ENCODE measurements around the gene PTGDS. TPM values are rescaled to one million over a fixed set of nuclear protein-coding genes. Genes with fewer than 3 reads are reported as not detected.

Gene PTGDS
- total and polyA plus RNA-seq, 4 donors = 0.23 to 15.2 (median 6.4) TPM

DNA sequence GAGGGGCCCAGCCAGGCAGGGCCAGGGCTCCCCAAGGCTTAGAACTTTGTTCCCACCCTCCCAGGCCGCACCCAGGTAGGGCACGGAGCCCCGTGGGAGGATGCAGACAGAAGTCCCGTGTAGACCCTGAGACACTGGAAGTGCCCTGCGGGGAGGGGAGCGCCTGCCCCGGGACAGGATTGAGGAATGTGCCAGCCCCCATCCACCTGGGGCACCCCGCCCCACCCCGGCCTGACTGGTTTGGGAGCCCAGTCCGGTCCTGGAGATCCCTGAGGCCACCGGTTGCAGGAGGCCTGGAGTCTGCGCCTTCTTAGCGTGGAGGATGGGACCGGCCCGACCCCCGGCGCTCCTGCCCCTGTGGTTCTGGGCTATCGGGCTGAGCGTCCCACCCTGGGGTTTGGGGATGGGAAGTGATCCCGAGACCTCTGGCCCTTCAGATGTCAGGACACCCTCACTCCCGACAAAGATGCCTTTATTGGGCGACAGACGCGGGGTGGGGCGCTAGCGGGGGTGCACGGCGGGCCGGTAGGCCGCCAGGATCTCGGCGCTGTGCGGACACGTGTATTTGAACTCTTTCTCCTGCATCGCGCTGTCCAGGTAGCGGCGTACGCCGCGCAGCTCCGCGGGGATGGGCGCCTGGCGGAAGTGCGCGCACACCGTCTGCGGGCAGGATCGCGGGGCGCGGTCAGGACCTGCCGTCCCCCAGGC, 17.0 kb downstream of the PTGDS start:
- H3K4me1 ChIP-seq (ENCODE audit: control insufficient read depth in 4 of 4, insufficient read depth in 4 of 4, low read length in 3 of 4) = peaks cover 7 to 32% (median 15%) of the 10 kb centered on the region in 4 donors

More for the DNA sequence above, 17.0 kb downstream of the PTGDS start:
- Histone ChIP-seq H3K9ac (ENCODE audit: low read depth in 1 of 2, low read length in 2 of 2) (no peak overlapping the region), H3K9me3 (ENCODE audit: control insufficient read depth in 4 of 4, low read length in 3 of 4) (no peaks in the 10 kb centered on the region), H3K27me3 (ENCODE audit: control insufficient read depth in 4 of 4, insufficient read depth in 4 of 4, low read length in 3 of 4) (no peaks in the 10 kb centered on the region), H3K4me3 (ENCODE audit: low read depth in 1 of 3, low read length in 3 of 3) (no peak overlapping the region), H3K36me3 (ENCODE audit: control insufficient read depth in 4 of 4, insufficient read depth in 3 of 4, low read depth in 1 of 4, low read length in 3 of 4) (peaks cover 0 to 3% (median 0%) of the 10 kb centered on the region in 4 donors), H3K27ac (ENCODE audit: low read depth in 1 of 2, low read length in 2 of 2) (no peak overlapping the region)
- DNase-seq (ENCODE audit: low spot score) = no peak
- no peak for TF ChIP-seq SP1 (IDR thresholded peaks at IDR 0.05)
- TF ChIP-seq, protein P1, sequence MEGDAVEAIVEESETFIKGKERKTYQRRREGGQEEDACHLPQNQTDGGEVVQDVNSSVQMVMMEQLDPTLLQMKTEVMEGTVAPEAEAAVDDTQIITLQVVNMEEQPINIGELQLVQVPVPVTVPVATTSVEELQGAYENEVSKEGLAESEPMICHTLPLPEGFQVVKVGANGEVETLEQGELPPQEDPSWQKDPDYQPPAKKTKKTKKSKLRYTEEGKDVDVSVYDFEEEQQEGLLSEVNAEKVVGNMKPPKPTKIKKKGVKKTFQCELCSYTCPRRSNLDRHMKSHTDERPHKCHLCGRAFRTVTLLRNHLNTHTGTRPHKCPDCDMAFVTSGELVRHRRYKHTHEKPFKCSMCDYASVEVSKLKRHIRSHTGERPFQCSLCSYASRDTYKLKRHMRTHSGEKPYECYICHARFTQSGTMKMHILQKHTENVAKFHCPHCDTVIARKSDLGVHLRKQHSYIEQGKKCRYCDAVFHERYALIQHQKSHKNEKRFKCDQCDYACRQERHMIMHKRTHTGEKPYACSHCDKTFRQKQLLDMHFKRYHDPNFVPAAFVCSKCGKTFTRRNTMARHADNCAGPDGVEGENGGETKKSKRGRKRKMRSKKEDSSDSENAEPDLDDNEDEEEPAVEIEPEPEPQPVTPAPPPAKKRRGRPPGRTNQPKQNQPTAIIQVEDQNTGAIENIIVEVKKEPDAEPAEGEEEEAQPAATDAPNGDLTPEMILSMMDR (IDR thresholded peaks at IDR 0.05; ENCODE audit: low read depth, low read length, missing input control) = no peak
- no peak for TF ChIP-seq TAF1 (conservative IDR thresholded peaks at IDR 0.05)
- TF ChIP-seq HNF4G (IDR thresholded peaks at IDR 0.05) = no peak
- no peak for TF ChIP-seq JUND (IDR thresholded peaks at IDR 0.05)
- no peak for TF ChIP-seq EGR1 (IDR thresholded peaks at IDR 0.05; ENCODE audit: low read depth in 2 of 2)
- TF ChIP-seq, protein P2, sequence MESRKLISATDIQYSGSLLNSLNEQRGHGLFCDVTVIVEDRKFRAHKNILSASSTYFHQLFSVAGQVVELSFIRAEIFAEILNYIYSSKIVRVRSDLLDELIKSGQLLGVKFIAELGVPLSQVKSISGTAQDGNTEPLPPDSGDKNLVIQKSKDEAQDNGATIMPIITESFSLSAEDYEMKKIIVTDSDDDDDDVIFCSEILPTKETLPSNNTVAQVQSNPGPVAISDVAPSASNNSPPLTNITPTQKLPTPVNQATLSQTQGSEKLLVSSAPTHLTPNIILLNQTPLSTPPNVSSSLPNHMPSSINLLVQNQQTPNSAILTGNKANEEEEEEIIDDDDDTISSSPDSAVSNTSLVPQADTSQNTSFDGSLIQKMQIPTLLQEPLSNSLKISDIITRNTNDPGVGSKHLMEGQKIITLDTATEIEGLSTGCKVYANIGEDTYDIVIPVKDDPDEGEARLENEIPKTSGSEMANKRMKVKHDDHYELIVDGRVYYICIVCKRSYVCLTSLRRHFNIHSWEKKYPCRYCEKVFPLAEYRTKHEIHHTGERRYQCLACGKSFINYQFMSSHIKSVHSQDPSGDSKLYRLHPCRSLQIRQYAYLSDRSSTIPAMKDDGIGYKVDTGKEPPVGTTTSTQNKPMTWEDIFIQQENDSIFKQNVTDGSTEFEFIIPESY (IDR thresholded peaks at IDR 0.05) = no peak
- TF ChIP-seq, protein P3, sequence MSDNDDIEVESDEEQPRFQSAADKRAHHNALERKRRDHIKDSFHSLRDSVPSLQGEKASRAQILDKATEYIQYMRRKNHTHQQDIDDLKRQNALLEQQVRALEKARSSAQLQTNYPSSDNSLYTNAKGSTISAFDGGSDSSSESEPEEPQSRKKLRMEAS (IDR thresholded peaks at IDR 0.05) = no peak
- no peak for TF ChIP-seq FOXA1 (IDR thresholded peaks at IDR 0.05)
- TF ChIP-seq RAD21 (IDR thresholded peaks at IDR 0.05) = no peak
- no peak for TF ChIP-seq NR2F2 (IDR thresholded peaks at IDR 0.05)
- no peak for TF ChIP-seq GABPA (IDR thresholded peaks at IDR 0.05 in 1 of 2, conservative IDR thresholded peaks at IDR 0.05 in 1 of 2)
- TF ChIP-seq, protein P4, sequence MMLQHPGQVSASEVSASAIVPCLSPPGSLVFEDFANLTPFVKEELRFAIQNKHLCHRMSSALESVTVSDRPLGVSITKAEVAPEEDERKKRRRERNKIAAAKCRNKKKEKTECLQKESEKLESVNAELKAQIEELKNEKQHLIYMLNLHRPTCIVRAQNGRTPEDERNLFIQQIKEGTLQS (IDR thresholded peaks at IDR 0.05) = no peak
- TF ChIP-seq HNF4A (conservative IDR thresholded peaks at IDR 0.05) = no peak
- no peak for TF ChIP-seq FOXA2 (IDR thresholded peaks at IDR 0.05)
- TF ChIP-seq YY1 (IDR thresholded peaks at IDR 0.05) = no peak
- no peak for TF ChIP-seq RXRA (IDR thresholded peaks at IDR 0.05)
- TF ChIP-seq, protein P5, sequence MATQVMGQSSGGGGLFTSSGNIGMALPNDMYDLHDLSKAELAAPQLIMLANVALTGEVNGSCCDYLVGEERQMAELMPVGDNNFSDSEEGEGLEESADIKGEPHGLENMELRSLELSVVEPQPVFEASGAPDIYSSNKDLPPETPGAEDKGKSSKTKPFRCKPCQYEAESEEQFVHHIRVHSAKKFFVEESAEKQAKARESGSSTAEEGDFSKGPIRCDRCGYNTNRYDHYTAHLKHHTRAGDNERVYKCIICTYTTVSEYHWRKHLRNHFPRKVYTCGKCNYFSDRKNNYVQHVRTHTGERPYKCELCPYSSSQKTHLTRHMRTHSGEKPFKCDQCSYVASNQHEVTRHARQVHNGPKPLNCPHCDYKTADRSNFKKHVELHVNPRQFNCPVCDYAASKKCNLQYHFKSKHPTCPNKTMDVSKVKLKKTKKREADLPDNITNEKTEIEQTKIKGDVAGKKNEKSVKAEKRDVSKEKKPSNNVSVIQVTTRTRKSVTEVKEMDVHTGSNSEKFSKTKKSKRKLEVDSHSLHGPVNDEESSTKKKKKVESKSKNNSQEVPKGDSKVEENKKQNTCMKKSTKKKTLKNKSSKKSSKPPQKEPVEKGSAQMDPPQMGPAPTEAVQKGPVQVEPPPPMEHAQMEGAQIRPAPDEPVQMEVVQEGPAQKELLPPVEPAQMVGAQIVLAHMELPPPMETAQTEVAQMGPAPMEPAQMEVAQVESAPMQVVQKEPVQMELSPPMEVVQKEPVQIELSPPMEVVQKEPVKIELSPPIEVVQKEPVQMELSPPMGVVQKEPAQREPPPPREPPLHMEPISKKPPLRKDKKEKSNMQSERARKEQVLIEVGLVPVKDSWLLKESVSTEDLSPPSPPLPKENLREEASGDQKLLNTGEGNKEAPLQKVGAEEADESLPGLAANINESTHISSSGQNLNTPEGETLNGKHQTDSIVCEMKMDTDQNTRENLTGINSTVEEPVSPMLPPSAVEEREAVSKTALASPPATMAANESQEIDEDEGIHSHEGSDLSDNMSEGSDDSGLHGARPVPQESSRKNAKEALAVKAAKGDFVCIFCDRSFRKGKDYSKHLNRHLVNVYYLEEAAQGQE (IDR thresholded peaks at IDR 0.05) = no peak
- WGBS = 69% methylated on average over 54 of the region's 54 CpGs
